Rectal smooth muscle tissue (tissue), 1 donor: ENCODE data around the gene SETBP1.
A peak's percentile ranks its signal among the peaks of the same experiment; 100 is the strongest.

Experiments used
- H3K27ac ChIP-seq: one replicate; pipeline ENCODE4 v1.7.0; 2013; ENCODE audit warnings: low read depth, low read length, inconsistent platforms
- H3K27me3 ChIP-seq: one replicate; pipeline ENCODE4 v1.7.0; 2013; ENCODE audit warnings: low read length; ENCODE audit not compliant: control insufficient read depth, insufficient read depth
- H3K36me3 ChIP-seq: one replicate; pipeline ENCODE4 v1.7.0; 2013; ENCODE audit warnings: low read length; ENCODE audit not compliant: control insufficient read depth, insufficient read depth
- H3K4me1 ChIP-seq: one replicate; pipeline ENCODE4 v1.7.0; 2013; ENCODE audit warnings: low read length; ENCODE audit not compliant: control insufficient read depth, insufficient read depth
- H3K4me3 ChIP-seq: one replicate; pipeline ENCODE4 v1.7.0; 2013; ENCODE audit warnings: low read length
- H3K9ac ChIP-seq: one replicate; pipeline ENCODE4 v1.7.0; 2013; ENCODE audit warnings: low read length

Gene SETBP1

GRCh38 chr18:44927127-44927849 lies 246.6 kb downstream of the SETBP1 start:
- H3K36me3 ChIP-seq = no peaks in the 10 kb centered on the region
- no peaks in the 10 kb centered on the region for H3K27me3 ChIP-seq
- H3K27ac ChIP-seq = no peak overlapping the region
- H3K9ac ChIP-seq = no peak overlapping the region
- peaks cover 4% of the 10 kb centered on the region for H3K4me1 ChIP-seq
- no peak overlapping the region for H3K4me3 ChIP-seq

GRCh38 chr18:44934901-44935300 lies 254.2 kb downstream of the SETBP1 start:
- Histone ChIP-seq H3K4me3 (no peak overlapping the region), H3K27ac (no peak overlapping the region)

GRCh38 chr18:44935455-44935854 lies 254.8 kb downstream of the SETBP1 start:
- no peak overlapping the region for H3K9ac ChIP-seq
- H3K4me3 ChIP-seq = no peak overlapping the region
- peaks cover 3% of the 10 kb centered on the region for H3K4me1 ChIP-seq
- no peaks in the 10 kb centered on the region for H3K27me3 ChIP-seq
- no peak overlapping the region for H3K27ac ChIP-seq
- H3K36me3 ChIP-seq = no peaks in the 10 kb centered on the region

More at GRCh38 chr18:44934901-44935300, 254.2 kb downstream of the SETBP1 start:
- H3K4me1 ChIP-seq = peaks cover 3% of the 10 kb centered on the region
- no peaks in the 10 kb centered on the region for H3K36me3 ChIP-seq
- no peak overlapping the region for H3K9ac ChIP-seq
- H3K27me3 ChIP-seq = no peaks in the 10 kb centered on the region

- Histone ChIP-seq H3K27me3 (no peaks in the 10 kb centered on the region), H3K9ac (no peak overlapping the region), H3K27ac (no peak overlapping the region)
These were observed 255.8 kb downstream of the SETBP1 start for GRCh38 chr18:44936485-44936884.

GRCh38 chr18:44937960-44938719 lies 257.5 kb downstream of the SETBP1 start:
- Histone ChIP-seq H3K36me3 (no peaks in the 10 kb centered on the region), H3K4me1 (peaks cover 3% of the 10 kb centered on the region), H3K27me3 (no peaks in the 10 kb centered on the region), H3K27ac (no peak overlapping the region), H3K4me3 (no peak overlapping the region), H3K9ac (no peak overlapping the region)

More at GRCh38 chr18:44936485-44936884, 255.8 kb downstream of the SETBP1 start:
- Histone ChIP-seq H3K36me3 (no peaks in the 10 kb centered on the region), H3K4me3 (peak overlapping the region; percentile 15), H3K4me1 (peaks cover 3% of the 10 kb centered on the region)

GRCh38 chr18:44938720-44939665 lies 258.3 kb downstream of the SETBP1 start:
- Histone ChIP-seq H3K27ac (no peak overlapping the region), H3K9ac (no peak overlapping the region), H3K4me1 (peaks cover 3% of the 10 kb centered on the region), H3K36me3 (no peaks in the 10 kb centered on the region), H3K27me3 (no peaks in the 10 kb centered on the region), H3K4me3 (no peak overlapping the region)

GRCh38 chr18:44941516-44941915 lies 260.8 kb downstream of the SETBP1 start:
- Histone ChIP-seq H3K4me1 (peaks cover 1% of the 10 kb centered on the region), H3K27ac (no peak overlapping the region), H3K9ac (no peak overlapping the region)

GRCh38 chr18:44942073-44942472 lies 261.4 kb downstream of the SETBP1 start:
- no peaks in the 10 kb centered on the region for H3K4me1 ChIP-seq
- no peak overlapping the region for H3K4me3 ChIP-seq
- no peaks in the 10 kb centered on the region for H3K27me3 ChIP-seq
- H3K9ac ChIP-seq = no peak overlapping the region
- H3K36me3 ChIP-seq = no peaks in the 10 kb centered on the region
- no peak overlapping the region for H3K27ac ChIP-seq

More at GRCh38 chr18:44941516-44941915, 260.8 kb downstream of the SETBP1 start:
- Histone ChIP-seq H3K27me3 (no peaks in the 10 kb centered on the region), H3K4me3 (no peak overlapping the region), H3K36me3 (no peaks in the 10 kb centered on the region)

- no peak overlapping the region for H3K27ac ChIP-seq
- H3K27me3 ChIP-seq = no peaks in the 10 kb centered on the region
- H3K4me1 ChIP-seq = no peaks in the 10 kb centered on the region
- no peak overlapping the region for H3K4me3 ChIP-seq
- H3K9ac ChIP-seq = no peak overlapping the region
- no peaks in the 10 kb centered on the region for H3K36me3 ChIP-seq
These were observed 262.7 kb downstream of the SETBP1 start for GRCh38 chr18:44943311-44943881.

GRCh38 chr18:44944461-44944860 lies 263.8 kb downstream of the SETBP1 start:
- Histone ChIP-seq H3K9ac (no peak overlapping the region), H3K27ac (no peak overlapping the region), H3K4me1 (no peaks in the 10 kb centered on the region), H3K4me3 (no peak overlapping the region), H3K36me3 (no peaks in the 10 kb centered on the region), H3K27me3 (no peaks in the 10 kb centered on the region)

- Histone ChIP-seq H3K27ac (no peak overlapping the region), H3K36me3 (peaks cover 4% of the 10 kb centered on the region), H3K9ac (no peak overlapping the region), H3K27me3 (no peaks in the 10 kb centered on the region), H3K4me1 (no peaks in the 10 kb centered on the region), H3K4me3 (no peak overlapping the region)
These were observed 265.3 kb downstream of the SETBP1 start for GRCh38 chr18:44945888-44946401.
